Left ventricle myocardium superior (tissue), 1 donor: ENCODE data around the gene LAIR1. TPM values are rescaled to one million over a fixed set of nuclear protein-coding genes. Genes with fewer than 3 reads are reported as not detected.
A peak's percentile ranks its signal among the peaks of the same experiment; 100 is the strongest.
"Not testable (repeated sequence)": the region's sequence is repeated elsewhere in the genome, so short reads cannot be mapped to it uniquely, and the experiment has no call there.

Experiments used
- ATAC-seq: fragments of 200-7000 bp; cut with Tn5 transposase; one replicate; pipeline ENCODE4 v1.9.1; 2020; ENCODE audit warnings: mild to moderate bottlenecking, moderate library complexity
- DNase-seq: peaks from one replicate; pipeline ENCODE4 v3.0.0-alpha.2; 2020
- intact Hi-C: fragments of 100-400 bp; cut with micrococcal nuclease; formaldehyde crosslinking; loops from one replicate; pipeline ENCODE4 v1.11.0; 2022
- long read RNA-seq: library from polyadenylated mRNA; unstranded; transcript quantifications from one replicate; pipeline ENCODE4 v2.0.0, GENCODE V29; 2021
- total RNA-seq: library from RNA; stranded (reverse); fragmentation: NEBNext Ultra II Directional; extraction: Animal tissue kit (Norgen Biotek cat#: 25700); gene quantifications from one replicate; pipeline ENCODE4 v1.2.1, GENCODE V29; 2021
- donor health status: DM: no; HTN: yes; CAD: no; lungs with severe emphysema.

Gene LAIR1, protein sequence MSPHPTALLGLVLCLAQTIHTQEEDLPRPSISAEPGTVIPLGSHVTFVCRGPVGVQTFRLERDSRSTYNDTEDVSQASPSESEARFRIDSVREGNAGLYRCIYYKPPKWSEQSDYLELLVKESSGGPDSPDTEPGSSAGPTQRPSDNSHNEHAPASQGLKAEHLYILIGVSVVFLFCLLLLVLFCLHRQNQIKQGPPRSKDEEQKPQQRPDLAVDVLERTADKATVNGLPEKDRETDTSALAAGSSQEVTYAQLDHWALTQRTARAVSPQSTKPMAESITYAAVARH
- total RNA-seq = 5.9 TPM
- long read RNA-seq, full-length matches to known transcripts = 4 of 5 reads
- long read RNA-seq, partial matches to known transcripts = 1 of 5 reads
- long read RNA-seq, other reads (novel, unspliced or antisense) = 0 of 5 reads

DNA sequence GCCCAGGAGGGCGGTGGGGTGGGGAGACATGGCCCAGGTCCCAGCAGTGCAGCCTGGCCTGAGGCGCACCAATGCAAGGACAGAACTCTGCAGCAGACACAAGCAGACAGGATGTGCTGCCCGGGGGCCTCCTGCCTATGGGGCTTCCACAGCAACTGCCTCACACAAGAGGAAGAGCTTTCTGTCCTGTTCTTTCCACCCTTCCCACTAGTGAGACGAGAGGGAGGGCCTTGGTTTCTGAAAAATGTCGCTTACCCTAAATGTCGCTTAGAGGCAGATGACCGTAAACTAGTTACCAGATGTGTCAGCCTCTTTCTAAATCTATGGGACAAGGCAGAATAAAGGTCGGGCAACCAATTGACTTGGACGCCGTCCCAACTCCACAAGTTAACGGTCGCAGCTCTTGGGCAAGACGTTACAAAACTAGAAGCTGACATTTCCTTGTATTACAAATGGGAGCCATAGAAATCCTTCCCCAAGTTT lies at the start of gene LAIR1:
LAIR1 (minus strand) TSS at position 157 of the 483 bp plus-strand sequence; CDS start at position 30, 127 bp downstream.
- peak; percentile 57 for DNase-seq
- ATAC-seq = peak; percentile 79

DNA sequence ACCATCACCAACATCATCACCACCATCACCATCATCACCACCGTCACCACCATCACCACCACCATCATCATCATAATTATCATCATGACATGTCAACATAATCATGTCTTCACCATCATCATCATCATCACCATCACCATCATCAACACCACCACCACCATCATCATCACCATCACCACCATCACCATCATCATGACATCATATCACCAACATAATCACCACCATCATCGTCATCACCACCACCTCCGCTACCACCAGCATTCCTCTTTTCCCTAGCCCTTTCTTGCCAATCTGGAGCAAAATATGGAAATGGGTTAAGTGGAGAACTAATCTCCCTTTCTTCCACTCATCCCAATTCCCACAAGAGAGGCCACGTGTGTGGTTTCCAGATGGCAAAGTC lies 49.4 kb upstream of the LAIR1 start:
- intact Hi-C loops = no loop called here
- ATAC-seq (no peak), DNase-seq (no peak)

More for the DNA sequence above, at the start of gene LAIR1:
- intact Hi-C loops = no loop called here

DNA sequence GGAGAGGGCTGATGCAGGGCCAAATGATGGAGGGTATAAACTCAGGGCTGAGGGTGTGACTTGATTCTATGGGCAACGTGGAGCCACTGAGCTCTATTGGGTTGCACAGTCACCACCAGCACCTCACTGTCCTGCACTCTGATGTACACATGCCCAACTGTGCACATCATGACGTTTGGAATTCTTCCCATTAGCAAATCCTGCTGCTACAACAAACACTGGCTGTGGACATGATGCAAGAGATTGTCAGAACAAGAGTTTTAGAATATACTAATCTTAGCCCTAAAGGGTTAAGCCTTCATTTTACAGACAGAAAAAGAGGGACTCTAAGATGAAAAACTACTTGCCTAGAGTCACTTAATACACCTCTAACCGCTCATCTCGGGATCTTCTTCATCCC lies 48.1 kb upstream of the LAIR1 start:
- intact Hi-C loops = no loop called here
- DNase-seq (no peak), ATAC-seq (no peak)

DNA sequence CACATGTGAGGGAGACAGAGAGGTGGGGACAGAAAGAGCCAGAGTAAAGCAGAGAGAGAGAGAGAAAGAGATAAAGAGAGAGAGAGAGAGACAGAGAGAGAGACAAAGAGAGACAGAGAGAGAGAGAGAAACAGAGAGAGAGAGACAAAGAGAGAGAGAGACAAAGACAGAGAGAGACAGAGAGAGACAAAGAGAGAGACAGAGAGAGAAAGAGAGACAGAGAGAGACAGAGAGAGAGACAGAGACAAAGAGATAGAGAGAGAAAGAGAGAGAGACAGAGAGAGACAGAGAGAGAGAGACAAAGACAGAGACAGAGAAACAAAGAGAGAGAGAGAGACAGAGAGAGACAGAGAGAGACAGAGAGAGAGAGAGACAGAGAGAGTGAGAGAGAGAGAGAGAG lies 46.3 kb upstream of the LAIR1 start:
- DNase-seq (no peak), ATAC-seq (no peak)

DNA sequence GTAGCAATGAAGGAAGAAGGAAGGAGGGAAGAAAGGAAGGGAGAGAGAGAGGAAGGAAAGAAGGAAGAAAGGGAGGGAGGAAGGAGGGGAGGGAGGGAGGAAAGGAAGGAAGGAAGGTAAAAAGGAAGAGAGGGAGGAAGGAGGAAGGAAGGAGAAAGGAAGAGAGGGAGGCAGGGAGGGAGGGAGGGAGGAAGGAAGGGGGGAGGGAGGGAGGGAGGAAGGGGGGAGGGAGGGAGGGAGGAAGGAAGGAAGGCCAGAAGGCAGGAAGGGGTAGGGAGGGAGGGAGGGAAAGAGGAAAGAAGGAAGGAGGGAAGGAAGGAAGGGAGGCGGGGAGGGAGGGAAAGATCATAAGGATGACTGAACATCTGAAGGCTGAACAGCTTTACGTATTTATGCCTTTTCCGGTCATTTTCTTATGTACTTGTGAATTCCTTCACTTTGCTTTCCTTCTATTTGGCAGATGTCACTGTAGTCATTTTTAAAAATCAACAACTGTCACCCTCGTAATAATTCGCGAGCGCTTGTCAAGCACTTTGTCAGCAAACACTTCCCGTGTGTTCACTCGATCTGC lies 43.8 kb upstream of the LAIR1 start:
- DNase-seq (no peak), ATAC-seq (no peak)
- intact Hi-C loops = no loop called here

More for the DNA sequence above, 46.3 kb upstream of the LAIR1 start:
- intact Hi-C loops = no loop called here

DNA sequence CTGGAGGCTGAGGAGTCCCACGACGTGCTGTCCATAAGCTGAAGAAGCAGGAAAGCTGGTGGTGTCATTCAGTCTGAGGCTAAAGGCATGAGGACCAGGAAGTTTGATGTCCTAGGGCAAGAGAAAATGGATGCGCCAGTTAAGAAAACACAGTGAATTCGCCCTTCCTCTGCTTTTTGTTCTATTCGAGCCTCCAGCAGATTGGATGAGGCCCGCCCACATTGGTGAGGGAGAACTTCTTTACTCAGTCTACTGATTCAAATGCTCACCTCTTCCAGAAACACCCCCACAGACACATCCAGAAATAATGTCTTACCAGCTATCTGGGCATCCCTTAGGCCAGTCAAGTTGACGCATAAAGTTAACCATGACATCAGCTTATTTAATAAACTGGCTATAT lies 43.0 kb upstream of the LAIR1 start:
- ATAC-seq (no peak), DNase-seq (no peak)
- intact Hi-C loops = no loop called here

DNA sequence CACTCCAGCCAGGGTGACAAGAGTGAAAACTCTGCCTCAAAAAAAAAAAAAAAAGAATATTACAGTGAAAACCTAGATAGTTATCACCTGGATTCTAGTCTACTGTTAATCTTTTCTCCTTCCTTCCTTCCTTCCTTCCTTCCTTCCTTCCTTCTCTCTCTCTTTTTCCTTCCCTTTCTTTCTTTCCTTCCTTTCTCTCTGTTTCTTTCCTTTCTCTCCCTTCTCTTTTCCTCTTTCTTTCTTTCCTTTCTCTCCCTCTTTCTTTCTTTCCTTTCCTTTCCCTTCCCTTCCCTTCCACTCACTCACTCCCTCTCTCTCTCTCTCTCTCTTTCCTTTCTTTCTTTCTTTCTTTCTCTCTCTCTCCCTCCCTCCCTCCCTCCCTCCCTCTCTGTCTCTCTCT lies 40.9 kb upstream of the LAIR1 start:
- intact Hi-C loops = no loop called here
- DNase-seq = no peak
- ATAC-seq = no peak

DNA sequence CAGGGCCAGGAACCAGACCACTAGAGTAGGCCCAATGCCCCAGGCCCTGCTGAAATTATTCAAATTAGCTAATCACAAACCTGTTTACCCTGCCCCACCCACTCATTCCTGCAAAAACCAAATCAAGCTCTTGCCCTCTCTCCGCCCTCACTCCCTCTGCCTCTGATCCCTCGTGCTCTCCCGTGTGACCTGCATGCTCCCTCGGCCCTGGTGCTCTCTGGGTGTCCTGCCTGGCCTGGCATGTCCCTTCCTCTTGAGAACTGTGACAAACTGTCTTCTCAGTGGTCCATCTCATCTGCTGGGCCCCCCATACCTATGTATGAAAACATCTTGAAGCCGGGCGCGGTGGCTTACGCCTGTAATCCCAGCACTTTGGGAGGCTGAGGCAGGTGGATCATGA lies 38.3 kb upstream of the LAIR1 start:
- ATAC-seq = no peak
- DNase-seq = no peak
- intact Hi-C loops = no loop called here

DNA sequence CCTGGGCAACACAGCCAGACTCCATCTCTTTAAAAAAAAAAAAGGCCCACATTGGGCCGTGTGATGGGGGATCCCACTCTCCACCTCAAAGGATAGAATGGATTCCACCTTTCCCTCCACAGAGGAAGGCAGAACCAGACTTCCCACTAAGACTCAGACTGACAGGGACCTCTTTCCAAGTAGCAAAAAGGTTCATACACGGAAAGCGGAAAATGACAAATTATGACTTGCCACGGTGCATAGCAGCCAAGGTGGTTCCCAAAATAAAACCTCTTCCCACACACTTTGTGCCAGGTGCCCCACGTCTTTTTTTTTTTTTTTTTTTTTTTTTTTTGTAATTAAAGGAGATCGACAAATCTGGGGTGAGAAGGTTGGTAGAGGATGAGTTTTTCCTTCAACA lies 36.2 kb upstream of the LAIR1 start:
- ATAC-seq (no peak), DNase-seq (no peak)
- intact Hi-C loops = no loop called here

DNA sequence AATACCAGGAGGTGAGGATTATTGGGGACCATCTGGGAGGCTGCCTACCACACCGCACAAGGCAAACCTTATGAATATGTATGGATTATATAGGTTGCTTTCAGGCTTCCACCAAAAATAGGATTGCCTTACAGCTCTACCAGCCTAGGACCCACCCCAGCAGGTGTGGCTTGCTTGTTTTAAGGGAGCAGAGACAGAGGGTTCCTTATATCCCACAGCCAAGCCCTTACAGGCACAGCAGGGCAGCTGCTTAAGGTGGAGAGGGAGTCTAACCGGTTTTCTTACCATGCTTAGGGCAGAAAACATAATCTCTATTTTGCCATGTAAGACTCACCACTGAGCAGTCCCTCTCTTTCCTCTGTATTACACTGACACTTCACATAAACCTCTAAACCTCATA lies 34.5 kb upstream of the LAIR1 start:
- no peak for DNase-seq
- ATAC-seq = no peak
- intact Hi-C loops = no loop called here

DNA sequence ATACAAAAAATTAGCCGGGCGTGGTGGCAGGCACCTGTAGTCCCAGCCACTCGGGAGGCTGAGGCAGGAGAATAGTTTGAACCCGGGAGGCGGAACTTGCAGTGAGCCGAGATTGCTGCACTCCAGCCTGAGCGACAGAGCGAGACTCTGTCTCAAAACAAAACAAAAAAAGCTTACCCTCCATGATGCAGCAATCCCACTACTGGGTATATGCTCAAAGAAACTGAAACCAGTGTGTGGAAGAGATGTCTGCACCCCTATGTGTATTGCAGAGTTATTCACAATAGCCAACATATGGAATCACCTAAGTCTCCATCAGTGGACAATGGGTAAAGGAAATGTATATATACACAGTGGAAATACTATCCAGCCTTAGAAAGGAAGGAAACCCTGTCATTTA lies 31.0 kb upstream of the LAIR1 start:
- intact Hi-C loops = no loop called here

DNA sequence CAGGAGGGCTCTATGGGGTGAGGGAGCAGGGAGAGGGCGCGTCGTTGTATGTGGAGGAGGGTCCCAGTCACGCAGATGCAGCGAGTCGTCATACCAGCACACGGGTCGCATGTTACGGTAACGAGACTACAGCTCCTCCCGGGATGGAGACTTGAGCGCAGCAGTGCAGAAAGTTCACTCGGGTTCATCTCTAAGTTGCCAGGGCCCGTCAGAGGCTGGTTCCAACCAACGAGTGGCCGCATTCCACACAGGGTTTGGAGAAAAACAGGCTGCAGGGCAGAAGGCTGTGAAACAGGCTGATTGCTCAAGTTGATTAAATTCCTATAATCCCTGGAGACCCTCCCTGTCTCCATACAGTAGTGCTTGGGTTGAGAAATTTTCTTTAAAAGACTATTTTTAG lies 28.6 kb upstream of the LAIR1 start:
- no peak for ATAC-seq
- intact Hi-C loops = no loop called here
- no peak for DNase-seq

More for the DNA sequence above, 31.0 kb upstream of the LAIR1 start:
- no peak for DNase-seq
- ATAC-seq = no peak

DNA sequence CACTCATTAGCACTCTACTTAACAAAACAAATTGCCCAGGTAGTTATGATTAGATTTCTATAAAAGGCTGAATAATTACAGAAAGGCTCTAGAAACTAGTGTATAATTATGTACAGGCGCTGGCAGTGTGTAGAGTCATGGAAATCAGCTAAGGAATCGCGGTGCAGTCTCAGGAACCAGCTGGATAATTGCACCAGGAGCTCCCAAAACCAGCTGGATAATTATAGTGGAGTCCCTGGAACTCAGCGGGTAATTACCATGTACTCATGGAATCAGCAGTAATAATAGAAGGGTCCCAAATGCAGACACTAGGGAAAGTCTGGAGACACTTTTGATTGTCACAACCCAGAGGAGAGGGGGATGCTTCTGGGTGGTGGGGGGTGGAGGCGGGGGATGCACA lies 27.4 kb upstream of the LAIR1 start:
- ATAC-seq (no peak), DNase-seq (no peak)
- intact Hi-C loops = no loop called here

DNA sequence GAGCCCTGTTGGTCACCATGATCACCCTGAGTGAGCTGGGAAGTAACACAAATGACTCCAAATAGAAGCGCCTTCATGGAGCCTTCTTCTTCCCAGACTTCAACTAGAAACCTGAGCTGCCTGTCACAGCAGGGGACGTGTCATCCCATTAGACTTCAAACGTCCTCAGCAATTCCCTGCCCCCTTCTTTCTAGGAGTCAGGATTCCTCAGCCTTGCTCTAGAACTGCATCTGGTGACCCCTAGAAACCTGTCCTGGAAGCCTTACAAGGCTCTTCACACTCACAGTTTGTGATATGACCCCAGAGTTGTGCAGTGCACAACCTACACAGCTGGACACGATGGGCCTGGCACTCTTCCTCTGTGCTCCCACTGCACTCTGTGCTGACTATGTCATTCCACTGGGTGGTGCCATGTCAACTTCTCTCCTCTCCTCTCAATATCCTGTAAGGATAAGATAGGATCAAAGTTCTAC lies 26.9 kb upstream of the LAIR1 start:
- DNase-seq (no peak), ATAC-seq (no peak)
- intact Hi-C loops = no loop called here

DNA sequence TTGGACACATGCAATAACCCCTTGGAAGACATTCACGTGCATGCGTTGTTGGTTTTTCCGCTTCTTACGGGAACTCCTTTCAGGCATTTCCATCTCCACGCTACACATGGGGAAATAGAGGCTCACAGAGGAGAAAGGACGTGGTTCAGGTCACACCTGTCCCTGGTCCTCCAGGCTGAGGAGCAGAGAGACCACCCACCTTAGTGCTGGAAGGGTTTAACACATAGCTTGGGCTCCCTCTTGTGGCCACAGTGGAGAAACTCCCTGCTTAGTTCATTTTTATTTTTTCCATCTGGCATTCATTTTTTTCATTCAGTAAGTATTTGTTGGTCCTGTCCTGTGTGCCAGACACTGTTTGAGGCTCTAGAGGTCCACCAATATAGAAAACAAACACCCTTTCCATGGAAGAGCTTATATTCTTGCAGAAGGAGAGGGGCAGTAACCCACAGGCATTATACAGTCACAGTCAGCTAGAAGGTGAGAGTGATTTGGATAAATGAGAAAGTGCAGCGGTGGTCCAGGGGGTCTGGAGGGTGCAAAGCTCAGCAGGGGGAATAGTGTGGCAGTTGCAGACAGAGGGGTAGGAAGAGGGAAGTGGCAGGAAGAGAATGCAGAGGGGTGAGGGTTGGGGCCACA lies 26.3 kb upstream of the LAIR1 start:
- intact Hi-C loops = no loop called here
- ATAC-seq (peak; percentile 27), DNase-seq (no peak)

DNA sequence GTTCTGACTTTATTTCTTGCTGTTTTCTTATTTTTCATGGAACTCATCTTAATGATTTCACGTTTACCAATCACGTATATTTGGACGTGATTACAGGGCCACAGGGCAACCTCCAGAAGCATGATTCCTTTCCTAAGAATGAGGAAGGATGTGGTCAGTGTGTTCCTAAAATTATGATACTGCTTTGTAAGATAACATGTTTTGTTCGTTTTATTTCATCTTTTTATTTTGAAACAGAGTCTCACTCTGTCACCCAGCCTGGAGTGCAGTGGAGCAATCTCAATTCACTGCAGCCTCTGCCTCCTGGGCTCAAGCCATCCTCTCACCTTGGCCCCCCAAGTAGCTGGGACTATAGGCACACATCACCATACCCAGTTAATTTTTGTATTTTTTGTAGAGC lies 24.8 kb upstream of the LAIR1 start:
- intact Hi-C loops = no loop called here
- ATAC-seq = peak; percentile 26
- DNase-seq = no peak

DNA sequence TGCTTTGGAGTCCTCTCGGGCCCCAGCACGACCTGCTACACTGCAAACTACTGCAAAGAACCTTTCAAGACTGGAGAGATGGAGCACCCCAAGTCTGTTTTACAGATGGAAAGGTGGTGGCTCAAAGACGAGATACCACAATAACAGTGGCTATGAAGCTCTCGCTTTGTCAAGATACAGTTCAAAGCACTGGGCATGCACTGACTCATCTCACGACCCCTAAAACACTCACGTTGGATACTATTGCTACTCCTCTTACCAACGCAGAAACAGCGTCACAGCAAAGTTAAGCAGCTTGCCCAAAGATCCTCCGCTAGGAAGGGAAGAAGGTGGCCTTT lies 24.0 kb upstream of the LAIR1 start:
- ATAC-seq (no peak), DNase-seq (no peak)
- intact Hi-C loops = no loop called here

DNA sequence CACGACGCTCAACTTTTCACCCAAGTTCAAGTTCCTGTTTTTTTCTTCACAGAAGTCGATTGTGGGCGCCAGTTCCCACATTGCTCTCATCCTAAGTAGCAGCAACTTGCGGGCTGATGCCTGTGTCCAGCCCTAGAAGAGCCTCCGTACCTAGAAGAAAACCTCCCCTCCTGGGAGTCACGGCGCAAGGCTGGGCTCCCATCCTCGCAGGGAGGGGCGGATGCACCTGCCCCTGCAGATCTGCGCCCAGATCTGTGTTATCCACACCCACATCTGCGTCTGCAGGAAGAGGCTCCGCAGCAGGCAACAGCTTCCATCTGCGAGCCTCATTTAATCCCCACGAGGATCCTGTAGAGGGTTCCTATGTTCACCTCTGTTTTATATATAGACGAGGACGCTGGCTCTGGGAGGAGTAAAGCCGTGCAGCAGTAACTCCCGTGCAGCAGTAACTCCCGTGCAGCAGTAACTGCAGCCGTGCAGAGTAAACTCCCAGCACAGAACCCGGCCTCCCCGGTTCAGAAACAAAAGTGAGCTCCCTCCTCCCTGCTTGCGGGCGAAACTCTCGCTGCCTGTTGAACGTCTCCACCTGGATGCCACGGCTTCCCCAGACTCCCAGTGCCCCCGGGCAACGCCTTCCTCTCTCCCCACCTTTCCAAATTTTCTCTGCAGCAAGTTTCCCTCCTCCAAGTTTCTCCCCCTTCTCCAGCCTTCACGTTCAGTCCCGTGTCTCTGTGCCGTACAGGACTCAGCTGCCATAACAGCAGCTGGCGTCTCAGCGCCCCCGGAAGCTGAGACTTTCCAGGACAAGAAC lies 23.5 kb upstream of the LAIR1 start:
- ATAC-seq (peak; percentile 44), DNase-seq (peak; percentile 34)
- intact Hi-C loops = no loop called here

DNA sequence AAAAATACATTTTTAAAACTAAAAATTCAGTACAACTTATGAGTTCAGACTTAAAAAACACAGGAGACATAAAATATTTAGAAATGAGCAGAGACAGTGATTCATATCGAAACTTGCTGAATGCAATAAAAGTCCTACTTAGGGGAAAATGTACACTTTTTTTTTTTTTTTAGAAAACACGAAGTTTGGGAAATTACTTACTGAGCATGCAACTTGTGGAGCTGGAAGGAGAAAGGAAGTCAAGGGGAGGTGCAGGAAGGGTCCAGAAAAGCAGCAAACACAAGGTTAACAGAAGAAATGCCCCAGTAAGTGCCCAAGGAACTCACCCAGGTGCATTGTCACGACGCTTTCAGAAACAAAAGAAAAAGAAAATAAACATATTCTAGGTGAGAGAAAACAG lies 18.6 kb upstream of the LAIR1 start:
- intact Hi-C loops = no loop called here
- ATAC-seq (no peak), DNase-seq (no peak)

DNA sequence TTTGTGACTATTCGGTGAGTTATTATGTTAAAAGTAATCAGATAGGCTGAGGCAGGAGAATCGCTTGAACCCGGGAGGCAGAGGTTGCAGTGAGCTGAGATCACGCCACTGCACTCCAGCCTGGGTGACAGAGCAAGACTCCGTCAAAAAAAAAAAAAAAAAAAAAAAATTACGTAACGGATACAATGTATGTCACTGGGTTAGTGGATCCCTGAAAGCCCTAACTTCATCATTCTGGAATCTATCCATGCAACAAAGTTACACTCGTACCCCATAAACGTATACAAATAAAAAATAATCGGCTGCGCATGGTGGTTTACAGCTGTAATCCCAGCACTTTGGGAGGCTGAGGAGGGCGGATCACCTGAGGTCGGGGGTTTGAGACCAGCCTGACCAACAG lies 17.3 kb upstream of the LAIR1 start:
- ATAC-seq, DNase-seq, intact Hi-C loops: not testable (repeated sequence)
